WI38 (cell line): ENCODE measurements around the gene PDZRN4.
"Not testable (repeated sequence)": the region's sequence is repeated elsewhere in the genome, so short reads cannot be mapped to it uniquely, and the experiment has no call there.

Source experiments
- H3K4me3 ChIP-seq: 2 replicates; pipeline ENCODE4 v1.5.1; 2011; ENCODE audit warnings: low read depth, mild to moderate bottlenecking, control low read depth, low read length
- CTCF ChIP-seq: IDR thresholded peaks from 2 replicates; pipeline ENCODE4 v1.5.1; 2012; ENCODE audit warnings: low read depth, mild to moderate bottlenecking, control low read depth, low read length

PDZRN4 gene

GRCh38 chr12:41174602-41175001, 13.5 kb upstream of the PDZRN4 start:
- no peak for TF ChIP-seq CTCF
- no peak overlapping the region for H3K4me3 ChIP-seq

GRCh38 chr12:41179507-41179906, 8.6 kb upstream of the PDZRN4 start:
- not testable (repeated sequence) for H3K4me3 ChIP-seq

GRCh38 chr12:41184864-41185263, 3.3 kb upstream of the PDZRN4 start:
- TF ChIP-seq CTCF: no peak
- no peak overlapping the region for H3K4me3 ChIP-seq

- no peak overlapping the region for H3K4me3 ChIP-seq
- no peak for TF ChIP-seq CTCF
These were observed 2.1 kb upstream of the PDZRN4 start for GRCh38 chr12:41186026-41186425.

GRCh38 chr12:41188841-41189394, 798 bp downstream of the PDZRN4 start:
- H3K4me3 ChIP-seq: no peak overlapping the region
- TF ChIP-seq CTCF: no peak

GRCh38 chr12:41189395-41190251, 1.5 kb downstream of the PDZRN4 start:
- no peak overlapping the region for H3K4me3 ChIP-seq
- TF ChIP-seq CTCF: no peak

GRCh38 chr12:41190338-41190737, 2.2 kb downstream of the PDZRN4 start:
- TF ChIP-seq CTCF: no peak
- no peak overlapping the region for H3K4me3 ChIP-seq

- not testable (repeated sequence) for H3K4me3 ChIP-seq
These were observed 3.4 kb downstream of the PDZRN4 start for GRCh38 chr12:41191549-41191948.
